ENCODE measurements around the gene HIRA.
"Not testable (repeated sequence)": the region's sequence is repeated elsewhere in the genome, so short reads cannot be mapped to it uniquely, and the experiment has no call there.

The HIRA gene

GRCh38 chr22:19320136-19320535 lies 111.4 kb downstream of the HIRA start:
- DNase-seq, result not testable (repeated sequence)

- DNase-seq, result no peak
Measured at GRCh38 chr22:19319281-19319680, 112.3 kb downstream of the HIRA start.

- no peak for DNase-seq
Measured at GRCh38 chr22:19317865-19318264, 113.7 kb downstream of the HIRA start.

- DNase-seq, result no peak
Measured at GRCh38 chr22:19307872-19308271, 123.7 kb downstream of the HIRA start.

GRCh38 chr22:19306535-19306934 lies 125.0 kb downstream of the HIRA start:
- DNase-seq, result not testable (repeated sequence)

GRCh38 chr22:19304547-19304946 lies 127.0 kb downstream of the HIRA start:
- no peak for DNase-seq

GRCh38 chr22:19303785-19304184 lies 127.7 kb downstream of the HIRA start:
- no peak for DNase-seq

GRCh38 chr22:19295733-19296132 lies 135.8 kb downstream of the HIRA start:
- DNase-seq, result no peak

GRCh38 chr22:19292458-19293230 lies 138.9 kb downstream of the HIRA start:
- no peak for DNase-seq

- no peak for DNase-seq
Measured at GRCh38 chr22:19291580-19292457, 139.7 kb downstream of the HIRA start, which contains the start of gene CLTCL1. TSS of gene CLTCL1 (minus strand) at chr22:19291719. CDS start at chr22:19291641, 78 bp downstream.

- DNase-seq, result no peak
Measured at GRCh38 chr22:19291218-19291579, 140.3 kb downstream of the HIRA start.

- DNase-seq, result no peak
Measured at GRCh38 chr22:19290400-19291217, 140.9 kb downstream of the HIRA start.

- no peak for DNase-seq
Measured at GRCh38 chr22:19289475-19290161, 141.9 kb downstream of the HIRA start.

- no peak for DNase-seq
Measured at GRCh38 chr22:19287889-19288288, 143.6 kb downstream of the HIRA start.

GRCh38 chr22:19287076-19287707 lies 144.3 kb downstream of the HIRA start:
- no peak for DNase-seq

- DNase-seq, result no peak
Measured at GRCh38 chr22:19285831-19286230, 145.7 kb downstream of the HIRA start.
